NB4 (cell line): ENCODE data around the gene TRIM32.

Experiments used
- DNase-seq: peaks from one replicate; pipeline ENCODE4 v3.0.0; 2010; ENCODE audit warnings: low read depth
- H3K4me3 ChIP-seq: one replicate; pipeline ENCODE4 v1.5.1; 2011; ENCODE audit warnings: mild to moderate bottlenecking, low read depth, low read length, moderate library complexity
- CTCF ChIP-seq: IDR thresholded peaks from one replicate; pipeline ENCODE4 v1.5.1; 2012; ENCODE audit warnings: low read depth, low read length
- MAX ChIP-seq: IDR thresholded peaks from 2 replicates; pipeline ENCODE4 v1.6.1; 2011; ENCODE audit warnings: low read depth, low read length
- MYC ChIP-seq: IDR thresholded peaks from 2 replicates; pipeline ENCODE4 v1.6.1; 2011; ENCODE audit warnings: low read depth, low read length
- POLR2A ChIP-seq: IDR thresholded peaks from 2 replicates; pipeline ENCODE4 v1.6.1; 2011; ENCODE audit warnings: mild to moderate bottlenecking; ENCODE audit not compliant: insufficient read length; ENCODE audit errors: extremely low read depth

The TRIM32 gene

GRCh38 chr9:116741742-116742141 lies 54.6 kb downstream of the TRIM32 start:
- DNase-seq: no peak
- no peak for TF ChIP-seq POLR2A
- TF ChIP-seq MYC: no peak
- no peak for TF ChIP-seq MAX
- TF ChIP-seq CTCF: no peak
- H3K4me3 ChIP-seq: no peak overlapping the region

GRCh38 chr9:116749176-116749575 lies 62.1 kb downstream of the TRIM32 start:
- no peak overlapping the region for H3K4me3 ChIP-seq
- TF ChIP-seq MYC (no peak), POLR2A (no peak), CTCF (no peak), MAX (no peak)
- DNase-seq: no peak

GRCh38 chr9:116749772-116750171 lies 62.7 kb downstream of the TRIM32 start:
- H3K4me3 ChIP-seq: no peak overlapping the region
- TF ChIP-seq MAX (no peak), CTCF (no peak), POLR2A (no peak), MYC (no peak)
- DNase-seq: no peak

GRCh38 chr9:116750510-116750909 lies 63.4 kb downstream of the TRIM32 start:
- no peak for DNase-seq
- no peak for TF ChIP-seq MYC
- no peak for TF ChIP-seq CTCF
- no peak for TF ChIP-seq MAX
- no peak for TF ChIP-seq POLR2A
- H3K4me3 ChIP-seq: no peak overlapping the region
